ENCODE results near the gene TNFAIP2. TPM values are rescaled to one million over a fixed set of nuclear protein-coding genes. Genes with fewer than 3 reads are reported as not detected.

TNFAIP2 gene
- total and polyA plus RNA-seq, 12 donors: 5.2 to 615 (median 115) TPM

GRCh38 chr14:103093856-103094405, 29.3 kb upstream of the TNFAIP2 start:
- Histone ChIP-seq H3K27ac (peak overlapping the region in 2 of 5 donors; percentile 56 to 78), H3K4me3 (no peak overlapping the region), H3K4me1 (replicated peaks in 1 of 2) (peaks cover 0 to 9% of the 10 kb centered on the region in 2 donors), H3K27me3 (no peaks in the 10 kb centered on the region), H3K9me3 (replicated peaks in 1 of 3) (no peaks in the 10 kb centered on the region), H3K36me3 (replicated peaks in 1 of 2) (no peaks in the 10 kb centered on the region)
- no peak for DNase-seq
- 75 to 87% (median 86%) methylated on average over 6 to 13 of the region's 13 CpGs for WGBS, 4 donors
- intact Hi-C loops (cut with DNase I): no loop called here
- TF ChIP-seq POLR2A (IDR thresholded peaks at IDR 0.05) (no peak), CTCF (IDR thresholded peaks at IDR 0.05) (no peak)

GRCh38 chr14:103094406-103095209, 28.7 kb upstream of the TNFAIP2 start, which contains the start of gene EXOC3L4:
Gene EXOC3L4, plus strand, starts transcription at chr14:103094725. Its CDS starts 5,495 bp downstream, at chr14:103100220.
- Histone ChIP-seq H3K4me3 (no peak within 1 kb of the TSS), H3K9me3 (replicated peaks in 1 of 3) (no peaks in the 10 kb centered on the region), H3K4me1 (replicated peaks in 1 of 2) (peaks cover 0 to 9% of the 10 kb centered on the region in 2 donors), H3K27me3 (no peaks in the 10 kb centered on the region), H3K27ac (peak within 1 kb of the TSS in 3 of 5 donors; percentile 28 to 78 (median 56)), H3K36me3 (replicated peaks in 1 of 2) (no peaks in the 10 kb centered on the region)
- intact Hi-C loops (cut with DNase I): no loop called here
- no peak for TF ChIP-seq CTCF (IDR thresholded peaks at IDR 0.05)
- TF ChIP-seq POLR2A (IDR thresholded peaks at IDR 0.05): no peak
- 77 to 83% (median 80%) methylated on average over 8 to 23 of the region's 23 CpGs for WGBS, 4 donors
- no peak for DNase-seq

- H3K27me3 ChIP-seq: no peaks in the 10 kb centered on the region
- H3K4me1 ChIP-seq (replicated peaks in 1 of 2): peaks cover 0 to 9% of the 10 kb centered on the region in 2 donors
- intact Hi-C loops (cut with DNase I): no loop called here
- H3K9me3 ChIP-seq (replicated peaks in 1 of 3): no peaks in the 10 kb centered on the region
- DNase-seq: no peak
- H3K4me3 ChIP-seq: no peak overlapping the region
- WGBS, 4 donors: 92 to 97% (median 96%) methylated on average over 9 to 11 of the region's 11 CpGs
- no peaks in the 10 kb centered on the region for H3K36me3 ChIP-seq (replicated peaks in 1 of 2)
- H3K27ac ChIP-seq: peak overlapping the region in 1 of 5 donors; percentile 78
- TF ChIP-seq POLR2A (IDR thresholded peaks at IDR 0.05) (no peak), CTCF (IDR thresholded peaks at IDR 0.05) (no peak)
Measured at GRCh38 chr14:103095210-103095778, 28.0 kb upstream of the TNFAIP2 start.

- H3K4me3 ChIP-seq: no peak overlapping the region
- no peaks in the 10 kb centered on the region for H3K27me3 ChIP-seq
- no peak for TF ChIP-seq POLR2A (IDR thresholded peaks at IDR 0.05)
- no peak for TF ChIP-seq CTCF (IDR thresholded peaks at IDR 0.05)
- H3K27ac ChIP-seq: no peak overlapping the region
- no peaks in the 10 kb centered on the region for H3K36me3 ChIP-seq (replicated peaks in 1 of 2)
- intact Hi-C loops (cut with DNase I): no loop called here
- DNase-seq: no peak
- WGBS, 4 donors: 75 to 80% (median 78%) methylated on average over 3 to 4 of the region's 4 CpGs
- no peaks in the 10 kb centered on the region for H3K9me3 ChIP-seq (replicated peaks in 1 of 3)
- H3K4me1 ChIP-seq (replicated peaks in 1 of 2): peaks cover 0 to 4% of the 10 kb centered on the region in 2 donors
Measured at GRCh38 chr14:103096387-103096786, 26.9 kb upstream of the TNFAIP2 start.
